Transverse colon (tissue), 4 donors: ENCODE measurements around the gene PMEPA1.

Source experiments
- CTCF ChIP-seq, 5 experiments: fragments of 200-600 bp in 3 of 5; fragments of 450-650 bp in 2 of 5; sonication (generic) in 3 of 5; IDR thresholded peaks; 1 replicate in 2 of 5; 2 replicates in 3 of 5; pipeline ENCODE4 v1.5.1; 2016 to 2017; ENCODE audit warnings: antibody characterized with exemption in 5 of 5, inconsistent platforms in 3 of 5, mild to moderate bottlenecking in 2 of 5, moderate library complexity in 1 of 5
- EP300 ChIP-seq: sonication (generic); formaldehyde crosslinking; IDR thresholded peaks from one replicate; pipeline ENCODE4 v1.6.1; 2017; ENCODE audit warnings: antibody characterized with exemption, low read depth
- POLR2A ChIP-seq: fragments of 450-650 bp; IDR thresholded peaks from one replicate; pipeline ENCODE4 v1.6.1; 2016; ENCODE audit warnings: antibody characterized with exemption, mild to moderate bottlenecking, moderate library complexity
- POLR2AphosphoS5 ChIP-seq, 3 donors: sonication (generic); formaldehyde crosslinking; IDR thresholded peaks; one replicate each; pipeline ENCODE4 v1.6.1; 2016; ENCODE audit warnings: antibody characterized with exemption in 3 of 3

- TF ChIP-seq CTCF (IDR thresholded peaks at IDR 0.05) (no peak), POLR2AphosphoS5 (IDR thresholded peaks at IDR 0.05) (no peak), POLR2A (no peak), EP300 (no peak)
Observed at GRCh38 chr20:57716202-57716601, 6.4 kb upstream of the PMEPA1 start.
